ENCODE data around the gene SHC3.
"Not testable (repeated sequence)": the region's sequence is repeated elsewhere in the genome, so short reads cannot be mapped to it uniquely, and the experiment has no call there.

The SHC3 gene

DNA sequence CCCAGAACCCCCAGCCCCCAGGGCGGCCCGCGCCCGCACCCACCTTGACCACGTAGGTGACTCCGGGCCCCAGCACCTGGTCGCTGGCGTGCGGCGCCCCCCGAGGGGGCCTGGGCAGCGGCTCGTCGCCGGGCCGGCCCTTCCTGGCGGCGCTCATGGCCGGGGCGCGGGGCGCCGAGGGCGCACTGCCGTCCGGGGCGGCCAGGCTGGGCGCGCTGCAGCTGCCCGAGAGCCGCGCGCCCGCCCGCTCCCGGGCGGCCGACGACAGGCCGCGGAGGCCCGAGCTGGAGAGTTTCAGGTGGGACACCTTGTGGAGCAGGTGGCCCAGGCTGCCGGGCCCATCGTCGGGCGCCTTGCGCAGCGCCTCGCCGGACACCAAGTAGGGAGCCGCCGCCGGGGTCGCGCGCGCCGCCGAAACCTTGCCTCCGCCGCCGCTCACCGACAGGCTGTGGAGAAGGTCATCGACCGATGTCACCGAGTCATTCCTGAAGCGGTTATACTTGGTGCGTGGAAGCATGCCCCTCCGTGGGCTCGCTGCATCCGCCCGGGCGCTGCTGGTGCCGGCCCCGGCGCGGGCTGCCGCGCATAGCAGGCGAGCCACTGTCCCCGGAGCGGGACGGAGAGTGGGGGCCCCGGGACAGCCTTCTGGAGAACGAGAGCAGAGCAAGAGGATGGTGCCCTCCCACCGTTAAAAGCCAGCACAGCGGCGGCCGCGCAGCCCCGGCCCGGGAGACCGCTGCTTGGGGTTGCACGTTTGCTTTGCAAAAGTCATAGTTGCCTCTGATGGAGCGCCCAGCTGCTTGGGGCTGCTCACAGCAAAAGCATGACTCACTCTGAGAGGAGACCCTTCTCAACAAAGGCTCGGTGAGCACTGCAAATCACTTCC lies at the start of gene SHC3:
Gene SHC3, minus strand, starts transcription at position 875 of the 886 bp plus-strand sequence. Its CDS starts 358 bp downstream, at position 517.
- Mint-ChIP-seq H3K4me1 (peaks cover 9% of the 10 kb centered on the region), H3K36me3 (peaks cover 2% of the 10 kb centered on the region), H3K27ac (no peak within 1 kb of the TSS), H3K27me3 (peaks cover 15% of the 10 kb centered on the region), H3K9me3 (no peaks in the 10 kb centered on the region), H3K4me3 (peak within 1 kb of the TSS; percentile 69)
- DNase-seq (ENCODE audit: low spot score in 2 of 2) (no peak), ATAC-seq (ENCODE audit: low read depth) (no peak)

GRCh38 chr9:89225991-89226471 lies 47.4 kb upstream of the SHC3 start:
- no peaks in the 10 kb centered on the region for H3K4me1 Mint-ChIP-seq
- no peaks in the 10 kb centered on the region for H3K9me3 Mint-ChIP-seq
- DNase-seq (ENCODE audit: low spot score in 2 of 2) (no peak), ATAC-seq (ENCODE audit: low read depth) (no peak)
- H3K4me3 Mint-ChIP-seq = no peak overlapping the region
- peaks cover 5% of the 10 kb centered on the region for H3K27me3 Mint-ChIP-seq
- H3K36me3 Mint-ChIP-seq = peaks cover 2% of the 10 kb centered on the region
- H3K27ac Mint-ChIP-seq = no peak overlapping the region

- no peaks in the 10 kb centered on the region for H3K9me3 Mint-ChIP-seq
- H3K4me3 Mint-ChIP-seq = no peak overlapping the region
- H3K27me3 Mint-ChIP-seq = peaks cover 6% of the 10 kb centered on the region
- DNase-seq (ENCODE audit: low spot score in 2 of 2) (no peak), ATAC-seq (ENCODE audit: low read depth) (no peak)
- no peak overlapping the region for H3K27ac Mint-ChIP-seq
- H3K4me1 Mint-ChIP-seq = no peaks in the 10 kb centered on the region
- H3K36me3 Mint-ChIP-seq = peaks cover 2% of the 10 kb centered on the region
These were observed 47.0 kb upstream of the SHC3 start for GRCh38 chr9:89225587-89225986.

DNA sequence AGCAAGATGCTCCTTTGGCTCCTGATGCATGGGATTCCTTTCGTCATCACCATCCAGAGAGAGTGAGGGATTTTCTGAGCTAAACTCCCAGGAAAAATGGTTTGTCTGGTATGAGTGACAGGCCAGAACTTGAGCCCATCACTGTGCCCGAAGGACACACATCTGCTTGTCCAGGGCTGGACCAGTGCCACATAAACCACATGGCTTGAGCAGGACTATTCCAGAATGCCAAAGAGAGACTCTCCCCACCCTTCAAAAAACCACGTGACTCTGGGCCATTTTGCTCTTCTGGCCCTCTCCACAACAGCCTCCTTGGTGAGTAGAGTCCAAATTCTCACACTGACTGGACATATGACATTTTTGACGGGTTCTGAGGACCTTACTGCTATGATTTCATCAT lies 46.4 kb upstream of the SHC3 start:
- H3K27ac Mint-ChIP-seq = no peak overlapping the region
- H3K27me3 Mint-ChIP-seq = peaks cover 9% of the 10 kb centered on the region
- ATAC-seq (ENCODE audit: low read depth) = no peak
- H3K4me3 Mint-ChIP-seq = no peak overlapping the region
- H3K9me3 Mint-ChIP-seq = no peaks in the 10 kb centered on the region
- peaks cover 2% of the 10 kb centered on the region for H3K36me3 Mint-ChIP-seq
- H3K4me1 Mint-ChIP-seq = no peaks in the 10 kb centered on the region
- DNase-seq (ENCODE audit: low spot score in 2 of 2) = no peak

- ATAC-seq (ENCODE audit: low read depth) = no peak
- no peak overlapping the region for H3K4me3 Mint-ChIP-seq
- H3K9me3 Mint-ChIP-seq = no peaks in the 10 kb centered on the region
- no peaks in the 10 kb centered on the region for H3K4me1 Mint-ChIP-seq
- peaks cover 2% of the 10 kb centered on the region for H3K36me3 Mint-ChIP-seq
- H3K27me3 Mint-ChIP-seq = peaks cover 9% of the 10 kb centered on the region
- DNase-seq (ENCODE audit: low spot score in 2 of 2) = no peak
- H3K27ac Mint-ChIP-seq = no peak overlapping the region
These were observed 46.0 kb upstream of the SHC3 start for GRCh38 chr9:89224633-89225032.

DNA sequence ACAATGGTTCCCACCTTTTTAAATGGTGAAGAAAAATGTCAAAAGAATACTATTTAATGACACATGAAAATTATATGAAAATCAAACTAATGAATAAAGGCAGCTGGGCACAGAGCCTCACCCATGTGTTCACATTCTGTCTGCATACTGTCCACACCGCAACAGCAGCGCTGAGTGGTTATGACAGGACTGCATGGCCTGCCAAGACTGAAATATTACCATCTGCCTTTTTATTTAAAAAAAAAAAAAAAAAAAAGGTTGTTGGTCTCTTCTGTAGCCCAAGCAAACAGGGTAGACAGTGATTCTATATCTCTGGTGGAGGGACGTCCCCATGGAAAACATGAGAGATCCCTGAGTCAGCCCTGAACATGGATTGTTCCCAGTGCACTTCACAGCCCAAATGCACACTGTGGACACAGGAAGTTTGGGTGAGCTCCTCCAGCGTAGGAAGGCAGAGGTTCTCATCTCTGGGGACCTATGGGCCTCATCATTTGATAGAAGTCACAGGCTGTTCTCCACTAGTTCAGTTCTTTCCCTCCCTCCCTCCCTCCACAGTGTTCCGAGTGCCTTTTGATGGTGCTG lies 44.9 kb upstream of the SHC3 start:
- Mint-ChIP-seq H3K4me1 (no peaks in the 10 kb centered on the region), H3K9me3 (no peaks in the 10 kb centered on the region), H3K27me3 (peaks cover 10% of the 10 kb centered on the region), H3K4me3 (no peak overlapping the region), H3K36me3 (peaks cover 2% of the 10 kb centered on the region), H3K27ac (no peak overlapping the region)
- DNase-seq (ENCODE audit: low spot score in 2 of 2) (no peak), ATAC-seq (ENCODE audit: low read depth) (no peak)

- no peak for DNase-seq (ENCODE audit: low spot score in 2 of 2)
- ATAC-seq (ENCODE audit: low read depth) = no peak
- no peak overlapping the region for H3K4me3 Mint-ChIP-seq
- peaks cover 8% of the 10 kb centered on the region for H3K27me3 Mint-ChIP-seq
- H3K4me1 Mint-ChIP-seq = no peaks in the 10 kb centered on the region
- no peaks in the 10 kb centered on the region for H3K9me3 Mint-ChIP-seq
- H3K27ac Mint-ChIP-seq = no peak overlapping the region
- H3K36me3 Mint-ChIP-seq = no peaks in the 10 kb centered on the region
These were observed 41.0 kb upstream of the SHC3 start for GRCh38 chr9:89219637-89220036.

GRCh38 chr9:89218040-89218928 lies 39.7 kb upstream of the SHC3 start:
- H3K36me3 Mint-ChIP-seq = no peaks in the 10 kb centered on the region
- peaks cover 8% of the 10 kb centered on the region for H3K27me3 Mint-ChIP-seq
- no peak overlapping the region for H3K27ac Mint-ChIP-seq
- H3K4me1 Mint-ChIP-seq = no peaks in the 10 kb centered on the region
- H3K4me3 Mint-ChIP-seq = no peak overlapping the region
- DNase-seq (ENCODE audit: low spot score in 2 of 2) (no peak), ATAC-seq (ENCODE audit: low read depth) (no peak)
- H3K9me3 Mint-ChIP-seq = no peaks in the 10 kb centered on the region

GRCh38 chr9:89215342-89215741 lies 36.7 kb upstream of the SHC3 start:
- DNase-seq (ENCODE audit: low spot score in 2 of 2) (no peak), ATAC-seq (ENCODE audit: low read depth) (no peak)
- Mint-ChIP-seq H3K9me3 (no peaks in the 10 kb centered on the region), H3K27ac (no peak overlapping the region), H3K4me3 (no peak overlapping the region), H3K4me1 (no peaks in the 10 kb centered on the region), H3K27me3 (peaks cover 5% of the 10 kb centered on the region), H3K36me3 (no peaks in the 10 kb centered on the region)

DNA sequence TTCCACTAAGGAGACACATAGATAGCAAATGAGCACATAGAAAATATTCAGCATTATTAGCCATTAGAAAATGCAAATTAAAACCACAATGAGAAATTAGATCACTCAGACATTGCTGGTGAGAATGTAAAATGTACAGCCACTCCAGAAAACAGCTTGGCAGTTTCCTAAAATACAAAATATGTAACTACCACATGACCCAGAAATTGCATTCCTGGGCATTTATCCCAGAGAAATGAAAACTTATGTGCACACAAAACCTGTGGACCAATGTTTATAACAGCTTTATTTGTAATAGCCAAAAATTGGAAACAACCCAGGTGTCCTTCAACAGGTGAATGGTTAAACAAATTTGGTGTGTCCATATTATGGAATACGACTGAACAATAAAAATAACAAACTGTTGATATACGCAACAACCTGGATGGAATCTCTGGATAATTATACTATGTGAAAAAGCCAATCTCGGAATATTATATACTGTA lies 34.8 kb upstream of the SHC3 start:
- Mint-ChIP-seq H3K27me3 (peaks cover 3% of the 10 kb centered on the region), H3K4me1 (no peaks in the 10 kb centered on the region), H3K9me3 (no peaks in the 10 kb centered on the region), H3K27ac (no peak overlapping the region), H3K36me3 (no peaks in the 10 kb centered on the region), H3K4me3 (no peak overlapping the region)
- DNase-seq (ENCODE audit: low spot score in 2 of 2) (no peak), ATAC-seq (ENCODE audit: low read depth) (no peak)

DNA sequence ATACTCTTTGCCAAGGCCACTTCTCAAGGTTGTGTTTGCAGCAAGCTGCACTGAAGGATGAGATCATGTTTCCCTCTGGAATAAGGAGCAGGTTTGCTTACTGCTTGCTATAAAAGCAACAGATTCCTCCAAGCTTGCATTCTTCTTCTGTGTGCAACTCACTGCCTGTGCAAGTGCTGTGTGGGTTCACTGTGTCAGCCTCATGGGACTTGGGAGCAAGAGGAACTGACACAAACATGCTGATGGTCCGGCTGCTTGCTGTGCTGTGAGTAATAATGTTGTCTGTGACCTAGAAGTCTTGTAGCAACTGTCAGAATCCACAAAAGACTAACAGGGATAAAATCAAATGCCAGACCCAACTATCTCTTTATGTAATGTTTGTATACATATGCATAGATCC lies 33.6 kb upstream of the SHC3 start:
- Mint-ChIP-seq H3K9me3 (no peaks in the 10 kb centered on the region), H3K27ac (no peak overlapping the region), H3K27me3 (peaks cover 3% of the 10 kb centered on the region), H3K36me3 (no peaks in the 10 kb centered on the region), H3K4me1 (no peaks in the 10 kb centered on the region), H3K4me3 (no peak overlapping the region)
- ATAC-seq (ENCODE audit: low read depth) (no peak), DNase-seq (ENCODE audit: low spot score in 2 of 2) (no peak)

- not testable (repeated sequence) for H3K4me3 Mint-ChIP-seq; H3K27me3 Mint-ChIP-seq; H3K9me3 Mint-ChIP-seq; DNase-seq (ENCODE audit: low spot score in 2 of 2); ATAC-seq (ENCODE audit: low read depth); H3K4me1 Mint-ChIP-seq; H3K27ac Mint-ChIP-seq; H3K36me3 Mint-ChIP-seq
These were observed 30.7 kb upstream of the SHC3 start for GRCh38 chr9:89209311-89209710.

DNA sequence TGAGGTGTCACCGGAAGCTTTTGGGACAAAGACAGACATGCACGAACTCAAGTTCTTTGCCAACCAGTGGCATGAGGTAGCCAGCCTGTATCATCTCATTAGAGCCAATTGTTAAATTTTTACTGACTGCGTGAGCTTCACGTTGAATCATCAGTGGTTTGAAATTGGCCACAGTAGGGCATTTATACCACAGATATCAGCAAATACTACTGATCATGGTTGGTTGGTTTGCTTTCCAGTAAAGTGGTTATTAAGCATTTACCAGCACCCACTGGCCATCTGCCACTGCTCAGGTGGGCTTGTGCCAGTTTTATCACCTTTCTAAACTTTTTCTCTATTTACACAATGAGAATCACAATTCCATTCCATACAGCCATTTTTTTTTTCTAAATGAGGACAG lies 28.4 kb upstream of the SHC3 start:
- Mint-ChIP-seq H3K36me3 (peaks cover 2% of the 10 kb centered on the region), H3K4me3 (no peak overlapping the region), H3K27me3 (peaks cover 1% of the 10 kb centered on the region), H3K9me3 (peaks cover 3% of the 10 kb centered on the region), H3K4me1 (no peaks in the 10 kb centered on the region), H3K27ac (no peak overlapping the region)
- ATAC-seq (ENCODE audit: low read depth) = no peak
- no peak for DNase-seq (ENCODE audit: low spot score in 2 of 2)

GRCh38 chr9:89204801-89205200 lies 26.2 kb upstream of the SHC3 start:
- Mint-ChIP-seq H3K27ac (no peak overlapping the region), H3K27me3 (peaks cover 1% of the 10 kb centered on the region), H3K36me3 (peaks cover 2% of the 10 kb centered on the region), H3K4me3 (no peak overlapping the region), H3K9me3 (peaks cover 3% of the 10 kb centered on the region), H3K4me1 (no peaks in the 10 kb centered on the region)
- no peak for DNase-seq (ENCODE audit: low spot score in 2 of 2)
- ATAC-seq (ENCODE audit: low read depth) = no peak
